HG03432 (cell line): Measurements from ENCODE around the gene THUMPD3.
A peak's percentile ranks its signal among the peaks of the same experiment; 100 is the strongest.

ENCODE experiments used
- ATAC-seq: cut with Tn5 transposase; IDR thresholded peaks from one replicate; pipeline ENCODE4 v1.9.1; 2021; ENCODE audit warnings: mild to moderate bottlenecking, moderate library complexity; ENCODE audit not compliant: unreplicated experiment

THUMPD3 gene

DNA sequence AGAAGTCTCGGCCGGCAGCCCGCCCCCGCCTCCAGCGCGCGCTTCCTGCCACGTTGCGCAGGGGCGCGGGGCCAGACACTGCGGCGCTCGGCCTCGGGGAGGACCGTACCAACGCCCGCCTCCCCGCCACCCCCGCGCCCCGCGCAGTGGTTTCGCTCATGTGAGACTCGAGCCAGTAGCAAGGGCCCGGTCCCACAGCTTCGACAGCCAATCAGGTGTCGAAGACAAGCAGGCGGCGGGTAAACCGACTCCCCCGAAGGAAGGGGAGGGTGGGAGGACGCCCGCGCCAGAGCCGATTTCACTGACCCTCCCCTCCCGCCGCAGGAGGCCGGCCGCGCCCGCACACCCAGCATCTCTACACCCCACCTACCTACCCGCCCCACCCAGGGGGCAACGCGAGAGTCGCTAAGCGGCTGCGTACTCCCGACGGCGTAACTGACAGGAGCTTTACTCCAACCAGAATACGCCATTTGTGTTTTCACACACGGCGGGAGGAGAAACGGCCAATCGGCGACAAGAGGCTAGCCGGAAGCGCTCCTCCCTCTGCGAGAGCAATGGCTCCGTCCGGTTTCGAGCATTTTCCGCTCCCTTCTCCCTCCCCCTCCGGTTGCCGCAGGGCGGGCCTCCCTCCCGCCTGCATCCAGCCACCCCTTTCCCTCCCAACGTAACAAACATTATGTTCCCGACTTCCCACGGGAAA, 33.9 kb downstream of the THUMPD3 start:
- peak; percentile 78 for ATAC-seq

DNA sequence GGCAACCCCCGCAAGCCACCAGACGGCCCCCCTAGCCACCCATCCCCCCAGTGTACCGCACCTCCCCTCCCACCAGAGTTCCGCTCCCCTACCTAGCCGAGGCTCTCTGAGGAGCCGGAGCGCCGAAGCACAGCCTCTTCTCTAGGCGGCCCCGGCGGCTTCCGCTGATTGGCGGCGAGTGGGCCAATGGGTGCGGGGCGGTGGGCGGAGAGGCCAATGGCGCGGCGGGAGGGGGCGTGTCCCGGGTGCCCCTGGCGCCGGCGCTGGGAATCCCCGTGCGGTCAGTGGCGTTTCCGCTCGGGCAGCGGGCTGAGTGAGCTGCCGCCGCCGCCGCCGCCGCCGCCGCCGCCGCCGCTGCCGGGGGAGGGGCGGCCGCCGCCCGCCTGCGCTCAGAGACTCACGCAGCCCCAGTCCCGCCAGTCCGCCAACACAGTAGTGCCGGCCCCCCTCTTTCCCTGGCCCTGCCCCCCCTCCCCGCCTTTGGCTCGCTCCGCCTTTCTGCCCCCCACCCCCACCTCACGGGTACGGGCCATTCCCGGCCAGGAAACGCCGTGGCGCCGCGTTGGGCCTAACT, 34.6 kb downstream of the THUMPD3 start, which contains the start of gene SETD5:
Gene SETD5, plus strand, starts transcription at position 284 of the 574 bp plus-strand sequence. CDS start 31,324 bp downstream, outside the sequence.
- peak; percentile 54 for ATAC-seq

DNA sequence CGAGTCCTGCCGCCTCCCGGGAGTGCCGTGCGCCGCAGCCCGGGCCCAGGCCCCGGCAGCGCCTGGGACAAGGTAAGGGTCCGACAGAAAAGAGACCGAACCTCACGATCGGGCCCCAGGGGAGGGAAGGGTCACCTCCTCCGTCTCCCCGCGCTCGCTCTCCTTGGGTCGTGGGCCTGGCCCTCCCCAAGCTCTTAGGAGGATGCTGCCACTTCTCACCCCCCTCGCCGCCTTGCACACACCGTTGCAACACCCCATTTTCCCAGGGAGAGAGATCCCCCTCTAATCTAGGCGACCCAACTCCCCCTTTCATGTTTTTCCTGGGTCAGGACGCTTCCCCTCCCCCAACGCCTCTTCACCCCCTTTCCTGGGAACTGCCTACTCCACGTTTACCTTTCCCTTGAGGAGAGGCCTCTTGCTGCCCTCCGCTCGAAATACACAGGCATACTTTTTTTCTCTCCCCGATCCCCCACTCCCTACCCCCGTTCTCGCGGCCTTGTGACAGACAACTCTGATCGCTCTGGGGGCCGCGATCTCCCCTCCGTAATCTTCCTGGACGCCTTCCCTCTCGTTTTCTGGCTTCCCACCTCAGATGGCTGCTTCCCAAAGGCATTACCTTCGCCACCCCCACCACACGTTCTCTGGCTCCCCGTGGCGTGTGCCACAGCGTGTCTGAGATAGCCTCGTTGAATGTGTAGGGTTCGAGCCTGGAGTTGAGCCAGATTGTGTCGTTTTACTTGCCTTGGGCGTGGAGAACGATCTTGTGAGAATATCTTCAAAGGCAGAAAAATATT, 35.2 kb downstream of the THUMPD3 start:
- ATAC-seq: no peak

DNA sequence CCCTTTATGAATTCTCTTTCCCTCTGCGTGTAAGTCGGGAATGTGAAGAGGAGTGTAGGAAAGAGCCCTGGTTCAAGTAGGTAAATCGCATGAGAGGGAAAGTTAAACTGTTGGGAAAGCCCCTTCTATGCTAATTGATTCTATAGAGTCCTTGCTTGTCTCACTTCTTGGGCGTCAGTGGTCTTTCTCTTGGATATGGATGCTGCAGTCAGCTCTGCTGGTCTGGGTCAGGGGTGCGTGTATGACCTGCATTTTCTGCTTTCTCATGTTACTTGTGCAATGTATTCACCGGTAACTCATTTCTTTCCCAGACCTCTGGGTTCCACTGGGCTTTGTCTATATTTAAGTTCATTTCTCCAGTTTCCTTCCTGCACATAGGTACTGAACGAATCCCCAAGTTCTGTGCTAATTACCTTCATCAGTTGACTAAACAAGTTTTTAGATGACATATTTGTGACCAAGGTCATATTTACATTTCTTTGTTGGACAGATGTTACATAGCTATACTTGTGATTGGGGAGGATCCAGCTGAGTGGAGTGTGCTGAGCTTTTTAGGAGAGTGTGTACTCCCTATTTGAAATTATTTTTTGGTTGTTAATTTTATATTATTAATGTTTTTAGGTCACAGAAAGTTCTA, 36.0 kb downstream of the THUMPD3 start:
- ATAC-seq: no peak

DNA sequence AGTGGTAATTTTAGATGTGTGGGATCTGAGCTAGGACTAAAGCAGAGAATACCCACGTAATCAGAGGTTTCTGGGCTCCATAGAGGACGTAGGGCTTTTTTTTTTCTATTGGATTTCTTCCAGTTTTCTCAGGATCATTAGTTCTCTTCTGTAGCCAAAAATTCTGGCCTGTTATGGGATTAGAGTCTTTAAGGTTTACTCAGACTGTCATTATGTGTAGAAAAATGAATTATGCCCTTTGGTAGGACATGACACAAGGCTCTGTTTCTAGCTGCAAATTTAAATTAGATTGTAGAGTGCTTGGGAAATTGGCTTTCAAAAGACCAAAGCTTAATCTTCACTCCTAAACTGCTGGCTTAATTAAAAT, 36.5 kb downstream of the THUMPD3 start:
- ATAC-seq: no peak

DNA sequence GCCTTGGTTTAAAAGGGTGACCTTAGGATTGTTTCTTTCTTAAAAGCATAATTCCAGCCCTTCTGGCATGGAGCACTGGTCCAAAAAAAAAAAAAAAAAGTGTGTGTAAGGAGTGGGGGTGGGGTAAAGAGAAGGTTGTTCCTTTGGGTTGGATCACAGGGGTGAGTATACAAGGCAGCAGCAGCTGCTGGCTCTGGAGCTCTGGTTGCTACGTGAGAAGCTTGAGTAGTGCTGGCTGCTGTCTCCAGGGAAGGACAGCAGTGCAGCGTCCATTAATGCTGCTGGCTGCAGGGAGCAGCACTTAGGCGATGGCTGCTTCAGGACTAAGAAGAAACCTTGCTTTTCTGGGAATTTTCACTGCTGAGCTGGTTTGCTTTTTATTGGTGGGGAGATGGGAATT, 36.9 kb downstream of the THUMPD3 start:
- ATAC-seq: no peak

DNA sequence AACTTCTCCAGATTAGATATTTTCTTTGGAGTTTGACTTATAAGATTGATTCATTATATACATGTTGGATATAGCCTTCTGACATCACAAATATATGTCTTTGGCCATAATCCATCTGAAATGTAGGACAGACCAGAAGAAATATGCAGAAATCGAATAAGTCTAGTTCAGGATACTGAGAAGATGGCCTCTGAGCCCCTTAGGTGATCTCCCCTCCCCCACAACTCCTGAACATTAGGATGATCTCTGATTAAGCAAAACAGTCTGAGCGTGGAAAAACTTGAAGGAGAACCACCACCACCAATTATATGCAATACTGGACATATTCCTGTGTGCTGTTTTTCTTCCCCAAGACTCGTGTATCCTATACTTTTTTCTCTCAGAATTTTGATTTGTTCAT, 37.8 kb downstream of the THUMPD3 start:
- ATAC-seq: no peak

DNA sequence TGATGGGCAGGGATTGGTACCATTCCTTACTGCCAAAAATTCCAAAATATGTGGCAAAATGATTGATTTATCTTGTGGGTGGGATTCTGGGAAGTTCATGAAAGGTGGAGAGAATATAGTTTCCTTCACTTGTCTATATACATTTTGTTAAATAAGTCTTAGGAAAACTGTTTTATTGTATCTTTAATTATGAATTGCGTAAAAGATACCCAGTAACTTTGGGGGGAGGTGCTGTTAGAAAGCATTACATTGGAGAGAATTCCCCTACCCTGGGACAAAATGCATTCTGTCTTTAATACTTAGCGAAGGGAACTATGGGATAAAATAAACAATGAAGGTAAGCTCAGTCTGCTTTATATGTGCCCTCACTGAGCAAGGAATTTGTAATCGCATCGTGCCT, 39.1 kb downstream of the THUMPD3 start:
- ATAC-seq: no peak

DNA sequence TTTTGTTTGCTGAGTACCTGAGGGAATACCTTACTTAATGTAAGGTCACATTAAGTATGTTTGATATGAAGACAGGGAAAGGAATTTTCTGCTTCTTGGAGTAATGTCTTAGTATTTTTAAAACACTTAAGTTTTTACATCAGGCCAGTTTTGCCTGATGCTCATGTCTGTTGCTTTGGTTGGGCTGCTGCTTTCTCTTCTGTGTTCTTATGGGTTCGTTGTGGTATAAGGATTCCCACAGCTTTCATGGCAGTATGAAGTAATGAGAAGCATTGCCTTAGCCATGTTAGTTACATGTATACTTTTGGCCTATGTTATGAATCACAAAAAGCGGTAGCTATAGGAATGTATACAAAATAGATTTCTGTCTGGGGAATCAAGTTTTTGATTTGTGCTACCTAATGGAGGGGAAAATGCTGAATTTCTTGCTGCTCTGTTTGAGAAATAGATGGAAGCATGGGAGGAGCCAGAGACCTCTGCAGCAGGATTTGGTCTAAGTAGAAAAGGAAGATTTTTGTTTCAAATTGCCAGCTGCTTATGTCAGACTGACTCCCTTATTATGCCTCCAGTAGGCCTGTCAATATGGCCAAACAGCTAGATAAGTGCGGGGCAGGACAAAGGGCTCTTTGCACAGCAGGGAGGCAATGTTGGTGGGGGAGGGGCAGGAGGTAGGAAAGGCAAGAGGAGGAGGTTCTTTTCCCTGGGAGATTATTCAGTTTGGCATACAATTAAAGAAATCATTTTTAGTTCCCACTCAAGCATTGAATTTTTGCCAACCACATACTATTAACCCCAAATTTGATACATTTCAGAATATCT, 39.8 kb downstream of the THUMPD3 start:
- no peak for ATAC-seq

DNA sequence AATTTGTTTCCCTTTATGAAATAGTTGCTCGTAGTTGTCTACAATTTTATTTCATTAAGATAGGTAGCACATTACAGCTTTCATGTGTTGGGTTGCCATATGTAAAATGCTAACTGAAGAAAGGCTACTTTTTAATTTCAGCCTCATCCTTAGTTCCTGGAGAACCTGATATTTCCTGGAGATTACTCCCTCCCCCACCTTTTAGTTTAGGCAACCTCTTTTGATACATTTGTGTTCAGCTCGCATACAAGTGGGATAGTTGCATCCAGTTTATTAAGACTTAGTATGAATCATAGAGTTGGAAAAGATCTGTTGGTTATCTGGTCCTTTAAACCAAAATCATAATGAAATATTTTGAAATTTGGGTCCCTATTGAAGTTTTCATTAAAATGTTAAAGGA, 40.6 kb downstream of the THUMPD3 start:
- ATAC-seq: no peak

DNA sequence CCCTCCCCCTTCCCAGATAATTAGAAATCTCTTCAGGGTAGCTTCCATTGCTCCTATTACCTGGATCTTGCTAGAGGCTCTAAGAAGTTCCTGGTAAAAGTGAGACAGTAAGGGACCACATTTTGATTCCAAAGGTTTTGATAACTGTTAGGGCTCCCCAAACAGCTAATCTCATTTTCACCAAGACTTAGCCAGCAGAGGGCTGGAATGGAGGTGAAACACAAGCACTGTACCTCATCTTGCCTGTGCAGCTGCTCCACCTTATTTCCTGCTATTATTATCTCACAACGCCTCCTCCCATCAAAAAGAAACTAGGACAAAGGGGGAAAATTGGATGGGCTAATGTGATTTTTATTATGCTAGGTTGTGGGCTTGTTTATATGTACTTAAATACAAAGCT, 41.8 kb downstream of the THUMPD3 start:
- no peak for ATAC-seq

DNA sequence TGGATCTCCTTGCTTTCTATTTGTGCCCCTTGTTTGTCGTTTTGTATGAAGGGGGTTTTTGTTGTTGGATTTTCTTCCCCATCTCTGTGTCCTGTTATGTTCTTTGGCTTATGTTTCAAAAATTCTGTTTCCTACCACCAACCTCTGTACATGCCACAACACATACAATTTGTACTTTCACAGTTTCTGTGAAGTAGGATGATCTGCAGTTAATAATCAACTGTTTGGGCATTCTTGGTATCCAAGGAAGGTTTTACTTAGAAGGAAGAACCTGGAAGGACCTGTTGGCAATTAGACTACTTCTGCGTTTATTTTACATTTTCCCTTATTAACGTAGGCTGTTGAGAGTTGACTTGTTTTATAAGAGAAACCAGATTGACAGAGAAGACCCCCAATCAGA, 42.9 kb downstream of the THUMPD3 start:
- ATAC-seq: no peak

DNA sequence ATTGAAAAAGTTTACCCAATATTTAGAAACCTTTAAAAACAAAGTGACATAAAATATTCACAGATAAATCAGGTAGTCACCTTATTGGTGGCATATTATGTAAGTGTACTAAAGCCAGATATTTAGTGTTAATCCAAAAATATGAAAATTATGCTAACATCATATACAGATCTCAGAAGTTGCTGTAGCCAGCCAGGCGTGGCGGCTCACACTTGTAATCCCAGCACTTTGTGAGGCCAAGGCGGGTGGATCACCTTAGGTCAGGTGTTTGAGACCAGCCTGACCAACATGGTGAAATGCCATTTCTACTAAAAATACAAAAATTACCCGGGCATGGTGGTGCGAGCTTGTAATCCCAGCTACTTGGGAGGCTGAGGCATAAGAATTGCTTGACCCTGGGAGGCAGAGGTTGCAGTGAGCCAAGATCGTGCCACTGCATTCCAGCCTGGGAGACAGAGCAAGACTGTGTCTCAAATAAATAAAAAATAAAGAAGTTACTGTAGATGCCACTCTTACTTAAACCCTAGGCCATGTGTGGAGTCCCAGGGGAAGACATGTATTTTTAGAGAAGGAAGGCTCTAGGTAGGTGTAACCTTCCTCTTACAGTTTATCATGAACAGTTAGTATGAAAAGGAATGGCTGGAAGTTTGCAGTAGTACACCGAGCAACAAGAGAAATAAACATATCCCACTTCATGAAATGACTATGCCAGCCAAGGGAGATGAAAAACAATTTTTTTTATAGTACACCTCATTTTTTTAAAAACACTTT, 44.2 kb downstream of the THUMPD3 start:
- no peak for ATAC-seq

DNA sequence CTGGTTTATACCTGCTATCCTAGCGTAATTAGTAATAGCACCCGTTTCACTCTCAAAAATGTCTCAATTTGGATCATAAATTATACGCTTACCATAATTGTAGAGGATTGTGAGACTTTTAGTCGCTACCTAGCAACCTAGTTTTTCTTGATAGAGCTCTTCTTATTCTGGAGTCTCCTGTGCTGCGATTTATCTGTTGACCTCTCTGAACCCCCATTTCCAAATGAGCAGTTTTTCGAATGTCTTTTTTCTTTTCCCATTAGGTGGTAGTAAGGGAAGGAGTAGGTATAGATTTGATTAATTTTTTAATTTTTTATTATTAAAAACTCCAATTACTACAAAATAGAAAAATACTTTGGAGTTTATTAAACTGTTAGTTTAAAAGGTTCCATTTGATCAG, 45.2 kb downstream of the THUMPD3 start:
- no peak for ATAC-seq

DNA sequence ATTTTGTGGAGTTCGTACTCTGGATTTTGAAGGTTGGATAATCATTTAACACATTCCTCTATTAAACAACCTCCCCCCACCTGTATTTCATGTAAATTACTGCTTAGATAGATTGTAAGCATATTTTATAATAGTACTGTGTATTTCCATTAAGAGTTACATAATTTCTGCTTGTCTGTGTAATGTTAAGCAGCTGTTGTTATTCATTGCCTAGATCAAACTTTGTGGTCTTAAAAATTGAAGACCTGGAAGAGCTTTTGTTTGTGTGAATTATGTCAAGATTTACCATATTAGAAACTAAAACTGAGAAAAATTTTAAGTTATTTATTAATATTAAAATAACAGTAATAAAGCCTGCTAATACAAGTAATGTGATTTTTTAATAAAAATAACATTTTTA, 45.7 kb downstream of the THUMPD3 start:
- no peak for ATAC-seq

DNA sequence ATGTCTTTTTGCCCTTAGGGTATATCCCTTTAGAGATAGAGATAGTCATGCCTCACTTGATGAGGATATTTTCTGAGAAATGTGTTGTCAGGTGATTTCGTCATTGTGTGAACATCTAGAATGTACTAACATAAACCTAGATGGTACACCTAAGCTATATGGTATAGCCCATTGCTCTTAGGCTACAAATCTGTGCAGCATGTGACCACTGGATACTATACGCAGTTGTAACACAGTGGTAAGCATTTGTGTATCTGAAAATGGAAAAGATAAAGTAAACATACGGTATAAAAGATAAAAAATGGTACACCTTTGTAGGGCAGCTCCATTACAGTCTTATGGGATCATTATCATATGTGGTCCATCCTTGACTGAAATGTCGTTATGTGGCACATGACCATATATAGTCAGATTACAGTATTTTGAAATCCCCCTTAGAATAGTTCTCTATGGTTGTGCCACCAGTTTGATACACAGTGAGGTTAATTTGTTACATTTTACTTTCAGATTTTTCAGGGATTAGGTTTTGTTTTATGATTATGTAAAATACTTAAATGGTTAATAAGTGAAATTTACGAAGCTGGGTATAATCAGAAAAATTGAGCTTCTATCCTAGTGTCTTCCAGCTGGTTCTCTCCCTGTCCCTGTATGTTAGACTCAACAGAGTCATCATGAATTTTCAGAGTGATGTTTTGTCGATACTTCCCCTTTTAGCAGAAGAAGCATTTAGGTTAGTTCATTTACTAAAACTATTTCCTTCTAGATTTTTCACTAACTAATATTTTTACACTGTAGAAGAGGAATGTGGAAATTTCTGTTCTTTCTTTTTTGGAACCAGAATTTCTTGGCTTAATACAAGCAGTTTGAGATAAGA, 47.4 kb downstream of the THUMPD3 start:
- peak; percentile 47 for ATAC-seq

DNA sequence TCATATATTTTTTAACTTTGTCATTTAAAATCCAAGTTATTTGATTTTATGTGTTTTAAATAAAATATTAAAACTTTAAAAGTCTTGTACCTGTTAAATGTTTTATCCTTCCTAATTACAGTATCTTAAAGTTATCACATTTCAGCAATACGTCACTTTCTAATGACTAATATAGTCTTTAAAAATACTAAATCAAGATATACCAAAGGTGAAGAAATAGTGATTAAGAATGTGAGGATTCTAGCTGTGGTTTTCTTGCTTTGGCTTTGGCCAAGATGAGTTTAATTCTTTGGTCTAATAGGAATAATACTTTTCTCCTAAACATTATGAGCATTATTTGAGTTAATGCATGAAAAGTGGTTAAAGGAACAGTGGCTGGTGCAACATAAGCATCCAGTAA, 48.4 kb downstream of the THUMPD3 start:
- no peak for ATAC-seq

DNA sequence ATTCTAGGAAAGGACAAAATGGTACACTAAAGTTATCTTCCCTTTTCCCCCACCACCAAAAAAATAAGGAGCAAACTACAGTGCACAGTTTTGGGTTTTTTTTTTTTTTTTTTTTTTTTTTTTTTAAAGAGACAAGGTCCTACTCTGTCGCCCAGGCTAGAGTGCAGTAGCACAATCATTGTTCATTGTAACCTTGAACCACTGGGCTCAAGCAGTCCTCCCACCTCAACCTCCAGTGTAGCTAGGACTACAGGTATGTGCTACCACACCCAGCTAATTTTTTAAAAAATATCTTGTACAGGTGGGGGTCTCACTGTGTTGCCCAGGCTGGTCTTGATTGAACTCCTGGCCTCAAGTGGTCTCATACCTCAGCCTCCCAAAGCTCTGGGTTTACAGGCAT, 49.4 kb downstream of the THUMPD3 start:
- ATAC-seq: no peak

DNA sequence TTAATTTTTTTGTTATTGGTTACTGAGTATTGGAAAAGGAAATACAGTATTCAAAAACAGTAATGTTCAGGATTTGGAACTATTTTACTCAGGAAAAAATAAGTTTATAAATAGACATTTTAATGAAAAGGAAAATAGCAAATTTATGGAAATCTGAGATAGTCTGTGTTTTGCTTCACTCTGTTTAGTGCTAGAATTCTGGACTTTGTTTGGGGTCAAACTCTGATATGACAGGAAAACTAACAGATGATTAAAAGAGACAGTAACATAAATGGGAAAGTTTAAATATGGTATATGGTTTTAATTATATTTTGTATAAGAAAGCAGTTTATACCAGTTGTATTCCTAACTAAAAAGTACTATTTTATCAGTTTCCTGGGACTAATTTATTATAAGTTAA, 52.0 kb downstream of the THUMPD3 start:
- no peak for ATAC-seq
